ENCODE measurements around the gene KCNJ10. TPM values are rescaled to one million over a fixed set of nuclear protein-coding genes. Genes with fewer than 3 reads are reported as not detected.

Gene KCNJ10
- total and polyA plus RNA-seq, 2 donors from 2014 or later: 4.9 to 57.6 TPM

GRCh38 chr1:160028426-160028825 is 41.5 kb downstream of the KCNJ10 start:
- Histone ChIP-seq H3K9ac (ENCODE audit: low read length in 3 of 3) (no peak overlapping the region), H3K9me3 (ENCODE audit: control insufficient read depth in 2 of 3, insufficient read depth in 1 of 3, low read length in 3 of 3) (no peaks in the 10 kb centered on the region), H3K36me3 (ENCODE audit: control insufficient read depth in 2 of 3, insufficient read depth in 3 of 3, low read length in 3 of 3) (no peaks in the 10 kb centered on the region), H3K27ac (ENCODE audit: low read depth in 2 of 2, low read length in 2 of 2) (no peak overlapping the region), H3K4me3 (ENCODE audit: low read length in 3 of 3) (no peak overlapping the region), H3K27me3 (ENCODE audit: control insufficient read depth, insufficient read depth, low read length) (no peaks in the 10 kb centered on the region), H3K4me1 (ENCODE audit: control insufficient read depth in 2 of 3, insufficient read depth in 2 of 3, low read depth in 1 of 3, low read length in 3 of 3) (peaks cover 0 to 14% (median 13%) of the 10 kb centered on the region in 3 donors)
- no peak for FAIRE-seq
- no peak for TF ChIP-seq CTCF (IDR thresholded peaks at IDR 0.05; ENCODE audit: borderline replicate concordance, extremely low read depth, insufficient read depth)
- DNase-seq: no peak
- intact Hi-C loops (cut with DNase I): no loop called here

GRCh38 chr1:160025314-160025713 is 44.6 kb downstream of the KCNJ10 start:
- FAIRE-seq (no peak), DNase-seq (no peak)
- no peak overlapping the region for H3K4me3 ChIP-seq (ENCODE audit: low read length in 3 of 3)
- intact Hi-C loops (cut with DNase I): no loop called here
- H3K9ac ChIP-seq (ENCODE audit: low read length in 3 of 3): no peak overlapping the region
- no peaks in the 10 kb centered on the region for H3K9me3 ChIP-seq (ENCODE audit: control insufficient read depth in 2 of 3, insufficient read depth in 1 of 3, low read length in 3 of 3)
- no peak overlapping the region for H3K27ac ChIP-seq (ENCODE audit: low read depth in 2 of 2, low read length in 2 of 2)
- TF ChIP-seq CTCF (IDR thresholded peaks at IDR 0.05; ENCODE audit: borderline replicate concordance, extremely low read depth, insufficient read depth): no peak
- peaks cover 0 to 6% (median 2%) of the 10 kb centered on the region in 3 donors for H3K4me1 ChIP-seq (ENCODE audit: control insufficient read depth in 2 of 3, insufficient read depth in 2 of 3, low read depth in 1 of 3, low read length in 3 of 3)
- H3K27me3 ChIP-seq (ENCODE audit: control insufficient read depth, insufficient read depth, low read length): no peaks in the 10 kb centered on the region
- no peaks in the 10 kb centered on the region for H3K36me3 ChIP-seq (ENCODE audit: control insufficient read depth in 2 of 3, insufficient read depth in 3 of 3, low read length in 3 of 3)

- FAIRE-seq: no peak
- DNase-seq: peak in 1 of 5 donors; percentile 16
- Histone ChIP-seq H3K27ac (ENCODE audit: low read depth in 2 of 2, low read length in 2 of 2) (no peak overlapping the region), H3K27me3 (ENCODE audit: control insufficient read depth, insufficient read depth, low read length) (no peaks in the 10 kb centered on the region), H3K9ac (ENCODE audit: low read length in 3 of 3) (no peak overlapping the region), H3K4me3 (ENCODE audit: low read length in 3 of 3) (no peak overlapping the region), H3K36me3 (ENCODE audit: control insufficient read depth in 2 of 3, insufficient read depth in 3 of 3, low read length in 3 of 3) (no peaks in the 10 kb centered on the region), H3K9me3 (ENCODE audit: control insufficient read depth in 2 of 3, insufficient read depth in 1 of 3, low read length in 3 of 3) (no peaks in the 10 kb centered on the region), H3K4me1 (ENCODE audit: control insufficient read depth in 2 of 3, insufficient read depth in 2 of 3, low read depth in 1 of 3, low read length in 3 of 3) (peaks cover 0 to 2% (median 0%) of the 10 kb centered on the region in 3 donors)
- intact Hi-C loops (cut with DNase I): no loop called here
- no peak for TF ChIP-seq CTCF (IDR thresholded peaks at IDR 0.05; ENCODE audit: borderline replicate concordance, extremely low read depth, insufficient read depth)
Observed at GRCh38 chr1:160024195-160024905, 45.6 kb downstream of the KCNJ10 start.

All from kidney (tissue), 14 donors.